ENCODE measurements around the gene MZB1.

Gene MZB1

DNA sequence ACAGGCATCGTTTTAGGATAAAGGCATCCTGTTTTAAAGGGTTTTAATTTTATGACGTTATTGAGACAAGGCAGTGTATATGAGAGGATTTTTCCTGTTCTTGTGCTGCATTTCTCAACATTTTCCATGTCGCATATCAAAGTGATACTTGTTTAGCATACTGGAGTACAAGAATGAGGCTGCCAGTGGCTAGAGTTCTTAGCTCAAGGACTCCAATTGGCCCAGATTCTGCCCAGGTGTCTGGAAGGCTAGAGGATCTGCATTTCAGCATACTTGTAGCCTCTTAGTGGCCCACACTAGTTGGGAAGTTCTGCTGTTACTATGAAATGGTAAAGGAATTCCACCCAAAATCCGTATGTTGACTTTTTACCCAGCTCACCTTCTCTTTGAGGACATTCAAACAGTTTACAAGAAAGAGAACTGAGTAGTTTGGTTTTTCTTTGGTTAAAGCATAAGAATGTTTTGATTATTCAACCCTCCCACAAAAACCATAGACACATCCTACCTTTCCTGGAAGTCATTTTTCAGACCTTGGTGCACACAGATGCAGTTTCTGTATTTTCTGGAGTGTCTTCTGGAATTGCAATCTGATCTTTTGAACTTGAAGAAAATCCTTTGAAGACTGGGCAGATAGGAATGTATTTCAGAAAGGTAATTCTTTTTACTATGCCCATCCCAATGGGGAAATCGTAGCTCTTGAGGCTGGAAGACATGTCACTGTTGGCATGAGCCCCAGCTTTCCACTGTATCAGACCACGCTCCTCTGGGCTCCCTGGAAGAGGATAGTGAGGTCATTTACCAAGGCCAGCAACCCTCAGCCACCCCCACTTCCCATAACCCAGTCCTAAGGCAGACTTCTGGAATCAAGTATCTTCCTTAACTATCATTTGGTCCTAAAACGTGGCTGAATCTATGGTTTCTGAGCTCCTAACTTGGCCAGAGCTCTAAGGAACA lies 18.0 kb downstream of the MZB1 start:
- no peak overlapping the region for H3K4me3 ChIP-seq (ENCODE audit: low read depth, low read length)
- TF ChIP-seq, protein P1, sequence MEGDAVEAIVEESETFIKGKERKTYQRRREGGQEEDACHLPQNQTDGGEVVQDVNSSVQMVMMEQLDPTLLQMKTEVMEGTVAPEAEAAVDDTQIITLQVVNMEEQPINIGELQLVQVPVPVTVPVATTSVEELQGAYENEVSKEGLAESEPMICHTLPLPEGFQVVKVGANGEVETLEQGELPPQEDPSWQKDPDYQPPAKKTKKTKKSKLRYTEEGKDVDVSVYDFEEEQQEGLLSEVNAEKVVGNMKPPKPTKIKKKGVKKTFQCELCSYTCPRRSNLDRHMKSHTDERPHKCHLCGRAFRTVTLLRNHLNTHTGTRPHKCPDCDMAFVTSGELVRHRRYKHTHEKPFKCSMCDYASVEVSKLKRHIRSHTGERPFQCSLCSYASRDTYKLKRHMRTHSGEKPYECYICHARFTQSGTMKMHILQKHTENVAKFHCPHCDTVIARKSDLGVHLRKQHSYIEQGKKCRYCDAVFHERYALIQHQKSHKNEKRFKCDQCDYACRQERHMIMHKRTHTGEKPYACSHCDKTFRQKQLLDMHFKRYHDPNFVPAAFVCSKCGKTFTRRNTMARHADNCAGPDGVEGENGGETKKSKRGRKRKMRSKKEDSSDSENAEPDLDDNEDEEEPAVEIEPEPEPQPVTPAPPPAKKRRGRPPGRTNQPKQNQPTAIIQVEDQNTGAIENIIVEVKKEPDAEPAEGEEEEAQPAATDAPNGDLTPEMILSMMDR (conservative IDR thresholded peaks at IDR 0.05; ENCODE audit: low read depth, low read length): no peak
- DNase-seq (ENCODE audit: low read depth): no peak

DNA sequence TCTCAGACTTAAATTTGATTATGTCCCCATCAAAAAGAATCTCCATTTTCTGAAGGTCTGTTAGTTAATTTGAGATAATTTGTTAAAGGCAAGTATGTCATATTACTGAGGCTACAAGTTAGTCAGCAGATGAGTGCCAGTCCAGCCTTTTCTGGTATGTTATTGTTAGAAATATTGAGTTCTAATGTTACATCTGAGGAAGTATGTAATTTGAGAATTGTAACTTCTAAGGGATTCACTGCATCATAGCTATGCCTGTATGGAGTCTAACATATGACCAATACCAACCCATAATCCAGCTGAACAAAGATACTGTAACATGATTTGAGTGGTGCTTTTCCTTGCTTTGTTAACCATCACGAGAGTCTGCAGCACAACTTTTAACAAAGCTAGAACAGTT lies 20.5 kb downstream of the MZB1 start:
- no peak overlapping the region for H3K4me3 ChIP-seq (ENCODE audit: low read depth, low read length)
- peak; percentile 87 for DNase-seq (ENCODE audit: low read depth)
- TF ChIP-seq, protein P1 (conservative IDR thresholded peaks at IDR 0.05; ENCODE audit: low read depth, low read length): no peak

DNA sequence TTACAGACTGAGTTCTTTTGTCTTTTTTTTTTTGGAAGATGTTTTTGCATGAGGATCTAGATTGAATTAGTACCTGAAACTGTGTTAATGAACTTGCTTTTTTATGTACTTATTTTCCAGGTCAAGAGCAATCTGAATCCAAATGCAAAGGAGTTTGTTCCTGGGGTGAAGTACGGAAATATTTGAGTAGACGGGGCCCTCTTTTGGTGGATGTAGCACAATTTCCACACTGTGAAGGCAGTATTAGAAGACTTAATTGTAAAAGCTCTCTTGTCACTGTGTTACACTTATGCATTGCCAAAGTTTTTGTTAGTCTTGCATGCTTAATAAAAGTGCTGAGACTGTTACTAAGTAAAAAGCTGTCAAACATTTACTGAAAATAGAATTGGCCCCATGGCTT lies 21.1 kb downstream of the MZB1 start:
- DNase-seq (ENCODE audit: low read depth): peak; percentile 45
- TF ChIP-seq, protein P1 (conservative IDR thresholded peaks at IDR 0.05; ENCODE audit: low read depth, low read length): peak; percentile 18
- H3K4me3 ChIP-seq (ENCODE audit: low read depth, low read length): no peak overlapping the region

DNA sequence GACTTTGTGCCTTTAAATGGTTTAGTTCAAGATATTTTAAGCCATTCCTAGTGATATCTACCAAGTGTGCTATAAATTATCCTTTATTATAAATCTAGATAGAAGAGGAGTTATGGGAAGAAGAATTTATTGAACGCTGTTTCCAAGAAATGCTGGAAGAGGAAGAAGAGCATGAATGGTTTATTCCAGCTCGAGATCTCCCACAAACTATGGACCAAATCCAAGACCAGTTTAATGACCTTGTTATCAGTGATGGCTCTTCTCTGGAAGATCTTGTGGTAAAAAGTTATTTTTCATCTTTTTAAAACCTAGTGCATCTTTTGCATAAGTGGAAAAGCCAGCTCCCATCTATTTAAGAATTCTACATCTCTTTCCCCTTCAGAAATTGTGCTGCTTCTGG lies 25.2 kb downstream of the MZB1 start:
- DNase-seq (ENCODE audit: low read depth): no peak
- TF ChIP-seq, protein P1 (conservative IDR thresholded peaks at IDR 0.05; ENCODE audit: low read depth, low read length): no peak

DNA sequence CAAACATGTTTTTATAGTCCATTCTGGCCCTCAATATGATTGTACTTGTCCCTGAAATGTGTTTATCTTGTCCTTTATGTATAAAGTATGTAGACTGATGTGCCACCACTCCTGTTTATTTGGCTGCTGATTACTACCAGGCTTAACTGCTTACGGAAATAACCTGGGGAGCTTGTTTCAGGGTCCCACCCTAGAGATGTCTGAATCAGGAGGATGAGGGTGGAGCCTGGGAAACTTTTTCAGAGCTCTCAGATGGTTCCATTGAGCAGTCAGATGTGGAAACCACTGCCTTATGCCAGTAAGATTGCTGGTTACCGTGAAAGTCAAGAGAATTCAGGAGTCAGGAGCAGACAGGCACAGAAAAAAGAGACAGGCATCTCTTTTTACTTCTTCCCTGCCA lies 25.8 kb downstream of the MZB1 start:
- TF ChIP-seq, protein P1 (conservative IDR thresholded peaks at IDR 0.05; ENCODE audit: low read depth, low read length): no peak
- no peak for DNase-seq (ENCODE audit: low read depth)
- no peak overlapping the region for H3K4me3 ChIP-seq (ENCODE audit: low read depth, low read length)

More for the DNA sequence above, 25.2 kb downstream of the MZB1 start:
- H3K4me3 ChIP-seq (ENCODE audit: low read depth, low read length): no peak overlapping the region

DNA sequence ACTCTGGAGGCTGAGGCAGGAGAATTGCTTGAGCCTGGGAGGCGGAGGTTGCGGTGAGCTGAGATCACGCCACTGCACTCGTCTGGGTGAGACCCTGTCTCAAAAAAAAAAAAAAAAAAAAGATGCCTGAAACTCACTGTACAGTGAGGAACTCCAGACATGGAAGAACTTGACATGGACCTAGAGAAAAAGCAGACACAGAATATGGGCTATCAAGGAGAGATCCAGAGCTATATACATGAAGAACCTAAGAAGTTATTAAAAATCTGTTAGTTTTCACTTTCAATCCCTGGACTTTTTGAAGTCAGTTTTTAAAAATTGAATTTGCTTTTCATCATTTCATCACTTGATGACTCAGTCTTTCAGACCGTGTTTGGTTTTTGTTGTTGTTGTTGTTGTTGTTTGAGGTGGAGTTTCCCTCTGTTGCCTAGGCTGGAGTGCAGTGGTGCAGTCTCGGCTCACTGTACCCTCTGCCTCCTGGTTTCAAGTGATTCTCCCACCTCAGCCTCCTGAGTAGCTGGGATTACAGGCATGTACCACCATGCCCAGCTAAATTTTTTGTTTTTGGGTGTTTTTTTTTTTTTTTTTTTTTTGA lies 27.8 kb downstream of the MZB1 start:
- no peak overlapping the region for H3K4me3 ChIP-seq (ENCODE audit: low read depth, low read length)
- TF ChIP-seq, protein P1 (conservative IDR thresholded peaks at IDR 0.05; ENCODE audit: low read depth, low read length): no peak
- DNase-seq (ENCODE audit: low read depth): no peak

Data from choroid plexus epithelial cell (primary cell).